Choroid plexus epithelial cell (primary cell): Measurements from ENCODE around the gene GSC.
A peak's percentile ranks its signal among the peaks of the same experiment; 100 is the strongest.

Experiments used
- DNase-seq: peaks from one replicate; pipeline ENCODE4 v3.0.0-alpha.2; 2010; ENCODE audit warnings: low read depth
- H3K4me3 ChIP-seq: 2 replicates; pipeline ENCODE4 v1.5.1; 2011; ENCODE audit warnings: low read depth, mild to moderate bottlenecking, control low read depth, low read length, moderate library complexity
- TF ChIP-seq, protein P1 (sequence below): conservative IDR thresholded peaks from 2 replicates; pipeline ENCODE4 v1.5.1; 2011; ENCODE audit warnings: low read depth, mild to moderate bottlenecking, control low read depth, inconsistent platforms, low read length, moderate library complexity

GSC gene

DNA sequence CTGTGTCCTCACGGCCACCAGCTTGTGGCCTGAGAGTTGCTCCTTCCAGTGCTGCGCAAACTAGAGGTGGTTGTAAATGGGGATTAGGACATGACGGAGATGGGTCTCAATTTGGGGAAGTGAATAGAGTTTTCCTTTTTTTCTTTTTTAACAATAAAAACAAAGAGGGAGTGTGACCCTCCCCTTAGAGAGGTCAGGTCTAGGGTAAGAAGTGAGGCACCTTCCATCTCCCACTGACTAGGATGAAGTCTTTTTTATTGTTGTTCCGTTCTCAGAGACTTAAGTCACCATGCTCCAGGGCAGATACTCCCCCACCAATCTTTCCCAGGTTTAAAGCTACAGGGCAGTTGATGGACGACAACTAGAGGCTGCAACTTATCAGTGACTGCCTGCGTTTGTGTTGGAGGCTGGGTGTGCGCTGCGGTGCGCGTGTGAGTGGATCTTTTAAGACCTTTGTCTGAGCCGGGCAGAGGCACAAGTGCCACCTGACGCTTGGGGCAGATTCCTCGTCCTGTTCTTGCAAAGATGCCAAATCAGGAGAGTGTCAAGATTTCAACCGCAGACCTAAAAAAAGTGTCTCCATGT is 2.1 kb upstream of the GSC start:
- no peak for DNase-seq
- no peak overlapping the region for H3K4me3 ChIP-seq
- TF ChIP-seq, protein P1, sequence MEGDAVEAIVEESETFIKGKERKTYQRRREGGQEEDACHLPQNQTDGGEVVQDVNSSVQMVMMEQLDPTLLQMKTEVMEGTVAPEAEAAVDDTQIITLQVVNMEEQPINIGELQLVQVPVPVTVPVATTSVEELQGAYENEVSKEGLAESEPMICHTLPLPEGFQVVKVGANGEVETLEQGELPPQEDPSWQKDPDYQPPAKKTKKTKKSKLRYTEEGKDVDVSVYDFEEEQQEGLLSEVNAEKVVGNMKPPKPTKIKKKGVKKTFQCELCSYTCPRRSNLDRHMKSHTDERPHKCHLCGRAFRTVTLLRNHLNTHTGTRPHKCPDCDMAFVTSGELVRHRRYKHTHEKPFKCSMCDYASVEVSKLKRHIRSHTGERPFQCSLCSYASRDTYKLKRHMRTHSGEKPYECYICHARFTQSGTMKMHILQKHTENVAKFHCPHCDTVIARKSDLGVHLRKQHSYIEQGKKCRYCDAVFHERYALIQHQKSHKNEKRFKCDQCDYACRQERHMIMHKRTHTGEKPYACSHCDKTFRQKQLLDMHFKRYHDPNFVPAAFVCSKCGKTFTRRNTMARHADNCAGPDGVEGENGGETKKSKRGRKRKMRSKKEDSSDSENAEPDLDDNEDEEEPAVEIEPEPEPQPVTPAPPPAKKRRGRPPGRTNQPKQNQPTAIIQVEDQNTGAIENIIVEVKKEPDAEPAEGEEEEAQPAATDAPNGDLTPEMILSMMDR: no peak

DNA sequence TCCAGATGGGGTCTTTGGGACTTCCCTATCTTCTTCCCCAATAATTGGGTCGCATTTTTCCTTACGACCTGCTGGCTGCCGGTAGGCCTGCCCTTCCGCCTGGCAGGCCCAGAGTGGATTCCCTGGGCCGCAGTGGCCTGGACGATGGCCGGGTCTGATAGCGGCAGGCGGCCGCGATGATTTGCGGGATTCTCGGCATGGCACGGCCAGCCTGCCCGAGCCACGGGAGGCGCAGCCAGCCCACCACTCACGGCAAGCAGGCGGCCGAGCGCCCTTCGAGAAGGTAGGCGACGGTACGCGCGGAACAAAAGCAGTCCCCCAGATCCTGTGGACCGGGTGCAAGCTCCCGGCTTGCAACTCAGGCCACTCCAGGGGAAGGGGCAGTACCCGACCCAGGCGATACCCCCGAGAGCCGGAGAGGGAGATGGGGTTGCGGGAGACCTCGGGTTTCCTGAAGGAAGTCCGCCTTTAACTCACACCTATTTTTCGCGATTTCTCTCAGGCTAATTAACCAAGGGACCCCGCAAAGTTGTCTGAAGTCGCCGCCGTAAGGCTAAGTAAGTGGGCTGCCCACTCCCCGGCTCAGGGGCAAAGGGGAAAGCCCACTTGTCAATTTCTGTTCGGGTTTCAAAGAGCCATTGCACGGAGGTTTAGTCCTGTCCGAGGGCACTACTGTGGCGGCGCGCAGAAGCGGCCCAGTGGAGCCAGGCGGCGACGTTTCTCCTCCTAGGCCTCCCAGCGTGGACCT is 1.4 kb upstream of the GSC start:
- no peak overlapping the region for H3K4me3 ChIP-seq
- TF ChIP-seq, protein P1: no peak
- DNase-seq: no peak

DNA sequence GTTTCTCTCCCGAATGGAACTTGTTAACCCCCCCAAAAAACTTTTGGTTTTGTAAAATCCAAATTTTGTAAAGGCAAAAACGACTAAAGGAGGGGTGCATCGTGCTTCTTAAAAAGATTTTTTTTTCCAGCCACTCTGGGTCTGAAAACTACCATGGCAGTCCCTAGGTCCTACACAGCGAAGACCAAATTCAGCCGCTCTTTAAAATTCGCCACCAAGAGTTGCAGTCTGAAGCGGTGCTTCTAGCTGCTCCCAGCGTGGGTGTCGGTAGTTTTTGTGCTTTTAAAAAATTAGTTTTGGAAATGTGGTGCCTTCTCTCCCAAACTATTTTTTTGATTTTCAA is 873 bp upstream of the GSC start:
- no peak overlapping the region for H3K4me3 ChIP-seq
- TF ChIP-seq, protein P1: no peak
- no peak for DNase-seq

DNA sequence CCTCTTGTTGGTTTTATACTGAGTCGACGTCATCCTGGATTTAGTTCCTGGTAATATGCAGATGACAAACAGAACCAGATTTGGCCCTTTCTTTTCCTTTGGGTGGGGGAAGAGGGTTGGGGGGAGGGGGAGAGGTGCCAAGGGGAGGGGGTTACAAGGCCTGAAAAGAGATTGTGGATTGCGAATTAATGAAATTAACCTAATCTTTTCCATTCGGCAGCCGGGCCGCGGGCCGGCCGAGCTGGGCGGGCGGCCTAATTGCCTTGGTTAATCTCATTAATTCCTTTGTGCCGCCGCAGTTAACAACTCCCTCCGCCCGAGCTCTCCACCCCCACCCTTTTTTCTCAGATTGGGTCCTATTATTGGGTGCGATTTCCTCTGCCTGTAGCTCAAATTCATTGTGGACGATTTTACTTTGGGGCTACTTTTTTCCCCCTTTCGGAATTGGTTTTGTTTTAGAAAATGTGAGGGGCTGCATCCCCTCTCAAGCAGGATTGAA is 387 bp upstream of the GSC start:
- peak overlapping the region; percentile 43 for H3K4me3 ChIP-seq
- TF ChIP-seq, protein P1: no peak
- DNase-seq: peak; percentile 34

DNA sequence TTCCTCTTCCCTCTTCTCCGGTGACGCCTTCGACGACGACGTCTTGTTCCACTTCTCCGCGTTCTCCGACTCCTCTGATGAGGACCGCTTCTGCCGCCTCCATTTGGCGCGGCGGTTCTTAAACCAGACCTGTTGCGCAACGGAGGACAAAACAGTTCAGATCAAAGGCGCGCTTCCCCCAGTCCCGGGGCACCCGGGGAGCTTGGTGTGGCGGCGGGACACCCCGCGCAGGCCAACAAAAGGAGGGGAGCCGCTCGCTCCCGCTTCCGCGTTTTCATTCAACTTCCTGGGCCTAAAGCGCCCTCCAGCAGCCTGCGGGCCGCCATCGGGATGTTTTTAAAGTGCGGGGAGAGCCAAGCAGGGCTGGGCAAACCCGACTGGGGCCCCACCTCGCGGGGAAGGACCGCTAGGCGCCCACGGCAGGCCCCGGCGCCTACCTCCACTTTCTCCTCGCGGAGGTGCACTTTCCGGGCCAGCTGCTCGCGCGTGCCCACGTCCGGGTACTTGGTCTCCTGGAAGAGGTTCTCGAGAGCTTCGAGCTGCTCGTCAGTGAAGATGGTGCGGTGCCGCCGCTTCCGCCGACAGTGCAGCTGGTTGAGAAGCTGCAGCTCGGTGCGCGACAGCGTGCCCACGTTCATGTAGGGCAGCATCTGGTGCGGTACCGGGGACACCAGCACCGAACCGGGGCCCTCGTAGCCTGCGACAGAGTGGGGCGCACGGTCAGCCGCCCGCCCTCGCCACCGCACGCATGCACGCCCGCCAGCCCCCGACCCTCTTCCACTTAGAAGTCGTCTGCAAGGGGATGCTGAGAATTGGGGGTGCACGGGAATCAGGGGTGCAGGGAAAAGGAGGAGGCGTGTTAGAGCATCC is 1.2 kb downstream of the GSC start:
- DNase-seq: no peak

DNA sequence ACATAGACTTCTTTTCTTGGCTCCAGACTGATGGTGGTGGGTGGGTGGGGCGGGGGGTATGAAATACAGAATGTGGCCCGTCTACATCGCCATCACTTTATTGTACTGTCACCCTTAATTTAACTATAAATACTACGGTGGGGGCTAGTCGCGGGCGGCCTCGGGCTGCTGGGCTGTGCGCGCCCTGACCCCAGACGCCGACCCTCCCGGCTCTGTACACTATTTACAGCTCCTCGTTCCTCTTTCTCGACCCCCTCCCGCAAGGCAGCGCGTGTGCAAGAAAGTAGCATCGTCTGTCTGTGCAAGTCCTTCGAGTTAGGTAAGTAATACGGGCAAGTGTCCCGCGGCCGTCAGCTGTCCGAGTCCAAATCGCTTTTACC is 1.8 kb downstream of the GSC start:
- TF ChIP-seq, protein P1: no peak
- no peak overlapping the region for H3K4me3 ChIP-seq
- DNase-seq: no peak

More for the DNA sequence above, 1.2 kb downstream of the GSC start:
- no peak overlapping the region for H3K4me3 ChIP-seq
- TF ChIP-seq, protein P1: no peak
